HG02938 (cell line): ENCODE measurements around the gene NUDCD2.
"Not testable (repeated sequence)": the region's sequence is repeated elsewhere in the genome, so short reads cannot be mapped to it uniquely, and the experiment has no call there.

ENCODE experiments used
- ATAC-seq: cut with Tn5 transposase; IDR thresholded peaks from one replicate; pipeline ENCODE4 v1.9.1; 2021; ENCODE audit warnings: mild to moderate bottlenecking, moderate library complexity; ENCODE audit not compliant: unreplicated experiment

Gene NUDCD2

DNA sequence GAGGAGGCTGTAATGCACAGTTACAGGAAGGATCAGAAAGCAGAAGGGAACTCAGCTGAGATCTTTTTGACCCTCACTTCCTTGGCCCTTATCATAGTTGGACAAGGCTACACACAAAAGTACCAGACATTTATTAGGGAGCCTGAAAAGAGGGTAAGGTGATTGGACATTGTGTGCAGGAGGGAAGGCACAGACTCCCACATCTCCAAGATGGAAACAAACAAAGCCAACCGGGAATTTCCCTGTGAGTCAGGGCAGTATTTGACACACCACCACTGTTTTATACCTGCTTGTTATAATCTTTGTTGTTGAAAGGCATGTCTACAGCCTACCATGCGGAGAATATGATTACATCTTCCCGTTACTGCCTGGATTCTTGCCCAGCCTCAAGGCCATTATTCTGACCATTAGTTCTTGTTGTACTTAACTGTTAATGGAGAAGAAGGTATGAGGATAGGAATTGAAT lies 25.5 kb downstream of the NUDCD2 start:
- no peak for ATAC-seq

DNA sequence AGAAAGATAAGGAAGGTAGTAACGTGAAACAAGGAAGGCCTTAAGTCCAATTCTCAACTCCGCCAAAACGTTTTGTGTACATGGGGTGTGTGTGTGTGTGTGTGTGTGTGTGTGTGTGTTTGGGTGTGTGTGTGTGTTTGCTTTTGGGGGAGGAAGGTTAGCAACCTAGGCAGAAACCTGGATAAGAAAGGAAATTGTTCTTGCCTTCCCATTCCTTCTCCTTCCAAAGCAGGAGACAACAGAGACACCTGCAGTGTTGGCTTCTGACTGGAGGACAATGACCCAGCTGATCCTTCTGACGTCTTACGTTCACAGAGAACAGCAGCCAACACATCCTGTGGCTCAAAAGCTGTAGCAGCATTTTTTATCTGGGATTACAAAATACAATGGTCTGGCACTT lies 26.6 kb downstream of the NUDCD2 start:
- no peak for ATAC-seq

DNA sequence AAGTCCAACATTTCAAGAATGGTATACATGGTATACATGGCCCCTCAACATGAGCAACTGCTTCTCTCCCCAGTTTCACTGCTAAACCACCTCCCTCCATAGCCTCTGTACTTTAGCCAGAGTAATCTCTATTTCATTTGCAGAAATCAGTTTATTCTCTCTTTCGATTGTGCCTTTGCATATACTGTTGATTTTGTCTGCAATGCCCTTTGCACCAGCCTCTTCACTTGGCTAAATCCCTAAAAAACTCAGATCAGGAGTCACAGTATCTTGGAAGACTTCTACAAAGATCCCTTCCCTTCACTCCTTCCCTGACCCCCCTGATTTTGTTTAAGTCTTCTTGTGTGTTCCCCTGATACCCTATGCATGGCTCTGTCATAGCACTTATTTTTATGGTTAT lies 27.4 kb downstream of the NUDCD2 start:
- no peak for ATAC-seq

DNA sequence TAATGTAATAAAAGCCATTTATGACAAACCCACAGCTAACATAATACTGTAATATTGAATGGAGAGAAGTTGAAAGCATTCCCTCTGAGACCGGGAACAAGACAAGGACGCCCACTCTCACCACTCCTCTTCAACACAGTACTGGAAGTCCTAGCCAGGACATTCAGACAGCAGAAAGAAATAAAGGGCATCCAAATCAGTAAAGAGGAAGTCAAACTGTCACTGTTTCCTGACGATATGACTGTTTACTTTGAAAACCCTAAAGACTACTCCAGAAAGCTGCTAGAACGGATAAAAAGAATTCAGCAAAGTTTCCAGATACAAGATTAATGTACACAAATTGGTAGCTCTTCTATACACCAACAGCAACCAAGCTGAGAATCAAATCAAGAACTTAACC lies 33.8 kb downstream of the NUDCD2 start:
- not testable (repeated sequence) for ATAC-seq

DNA sequence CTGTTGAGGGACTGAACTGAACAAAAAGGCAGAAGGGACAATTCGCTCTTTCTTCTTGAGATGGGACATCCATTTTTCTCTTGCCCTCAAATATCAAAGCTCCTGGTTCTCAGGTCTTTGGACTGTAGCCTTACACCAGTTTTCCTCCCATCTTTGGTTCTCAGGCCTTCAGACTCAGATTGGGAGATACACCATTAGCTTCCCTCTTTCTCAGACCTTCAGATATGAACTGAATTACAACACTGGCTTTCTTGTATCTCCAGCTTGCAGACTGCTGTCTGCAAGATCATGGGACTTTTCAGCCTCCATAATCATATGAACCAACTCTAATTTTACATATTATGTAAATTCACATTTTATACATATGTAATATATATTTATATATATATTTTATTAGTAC lies 35.1 kb downstream of the NUDCD2 start:
- no peak for ATAC-seq

DNA sequence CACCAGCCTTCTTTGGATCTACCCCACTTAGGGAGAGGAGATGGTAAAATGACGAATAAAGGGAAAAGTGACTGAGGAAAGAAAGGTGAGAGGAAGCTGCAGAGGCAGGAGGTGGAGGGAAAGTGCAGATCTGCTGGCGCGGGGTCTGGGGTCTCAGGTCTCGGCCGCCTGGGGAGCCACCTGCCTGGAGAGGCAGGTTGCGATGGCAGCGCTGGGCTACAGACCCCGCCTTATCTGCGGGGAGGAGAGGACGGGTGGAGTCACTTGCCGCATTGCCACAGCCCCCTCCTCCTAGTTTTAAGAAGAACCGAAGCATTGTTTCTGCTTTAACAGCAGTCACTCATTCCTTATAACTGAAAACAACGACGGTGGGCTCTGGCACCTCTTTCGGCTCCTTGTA lies 44.2 kb downstream of the NUDCD2 start:
- ATAC-seq = not testable (repeated sequence)

DNA sequence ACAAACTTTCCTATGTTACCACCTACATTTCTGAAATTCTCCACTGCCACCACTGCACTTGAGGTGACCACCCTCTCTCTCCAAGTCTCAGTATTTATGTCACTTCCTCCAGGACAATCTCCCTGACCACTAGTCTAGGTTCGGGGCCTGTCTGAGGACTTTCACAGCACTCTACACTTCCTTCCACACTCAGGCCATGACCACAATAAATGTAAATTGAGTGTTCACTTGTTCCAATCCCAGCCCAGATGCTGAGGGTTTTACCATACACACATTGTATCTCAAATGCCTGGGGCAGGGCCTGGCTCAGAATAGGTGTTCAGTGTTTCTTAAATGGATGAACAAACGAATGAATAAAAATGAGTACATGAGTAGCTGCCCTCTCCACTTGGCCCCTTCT lies 49.4 kb downstream of the NUDCD2 start:
- ATAC-seq = no peak

DNA sequence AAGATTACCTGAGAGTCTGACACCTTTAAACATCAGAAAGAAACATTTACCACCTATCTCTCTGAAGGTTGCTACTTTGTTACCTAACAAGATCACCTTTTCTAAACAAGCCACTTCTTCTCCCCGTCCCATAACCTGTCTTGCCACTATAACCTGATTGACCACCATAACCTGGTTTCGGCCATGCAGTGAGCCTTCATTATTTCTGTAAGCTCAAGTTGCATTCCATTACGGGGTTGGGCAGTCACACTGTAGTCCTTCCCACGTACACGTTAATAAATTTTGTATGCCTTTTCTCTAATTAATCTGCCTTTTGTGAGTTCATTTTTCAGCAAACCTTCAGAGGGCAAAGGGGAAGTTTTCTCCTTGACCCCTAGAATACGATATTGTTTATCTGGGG lies 50.5 kb downstream of the NUDCD2 start:
- no peak for ATAC-seq

DNA sequence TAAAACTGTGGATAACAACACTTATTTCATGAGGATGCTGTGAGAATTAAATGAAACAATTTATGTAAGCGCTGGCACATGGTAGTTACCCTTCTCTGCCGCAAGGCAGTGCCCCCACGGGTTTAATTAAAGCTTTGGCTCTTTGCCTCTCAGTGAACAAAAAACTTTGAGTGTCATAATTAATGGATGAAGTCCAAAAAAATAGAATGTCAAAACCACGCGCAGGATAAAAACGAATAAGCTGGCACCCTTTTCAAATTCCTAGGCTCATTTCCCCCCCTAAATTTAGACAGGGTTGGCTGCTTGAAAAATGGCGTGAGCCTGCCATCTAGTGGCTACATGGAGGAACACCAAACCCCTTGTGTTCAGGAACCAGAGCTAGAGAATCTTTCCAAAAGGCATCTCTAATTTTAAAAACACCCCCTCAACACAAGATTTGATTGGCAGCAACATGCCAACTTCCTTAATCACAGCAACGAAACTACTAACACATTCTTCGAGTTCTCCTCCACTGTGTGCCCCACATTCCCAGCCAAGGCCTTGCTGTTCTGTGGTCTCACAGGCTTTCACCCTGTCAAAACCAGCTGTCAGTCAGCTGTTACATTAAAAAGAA lies 51.5 kb downstream of the NUDCD2 start:
- ATAC-seq = peak; percentile 75

DNA sequence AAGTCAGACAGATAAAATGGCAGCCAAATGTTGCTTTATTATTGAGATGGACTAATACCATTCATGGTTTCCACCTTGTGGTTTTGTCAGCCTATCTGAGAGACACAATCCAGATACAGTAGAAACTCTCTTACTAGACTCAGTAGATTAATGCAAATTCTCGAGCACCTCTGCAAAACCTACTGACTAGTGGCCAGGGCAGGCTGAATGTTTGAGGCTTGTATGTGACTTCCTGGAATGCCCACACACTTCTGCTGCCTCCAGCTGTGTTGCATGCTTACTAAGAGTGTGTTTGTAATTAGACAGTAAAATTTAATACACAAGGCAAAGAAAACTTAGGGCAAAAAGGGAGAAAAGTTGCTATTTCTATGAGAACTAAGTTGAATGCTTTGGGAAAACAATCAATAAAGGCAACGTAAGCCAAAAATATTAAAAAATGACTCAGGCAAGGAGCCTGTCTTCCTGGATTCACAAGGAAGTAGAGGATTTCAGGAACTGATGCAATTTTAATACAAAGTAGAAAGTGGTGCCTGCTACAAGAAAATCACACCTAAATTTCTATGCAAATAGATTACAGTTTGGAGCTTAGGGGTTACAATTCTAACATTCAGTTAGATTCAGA lies 52.8 kb downstream of the NUDCD2 start:
- ATAC-seq = peak; percentile 89

DNA sequence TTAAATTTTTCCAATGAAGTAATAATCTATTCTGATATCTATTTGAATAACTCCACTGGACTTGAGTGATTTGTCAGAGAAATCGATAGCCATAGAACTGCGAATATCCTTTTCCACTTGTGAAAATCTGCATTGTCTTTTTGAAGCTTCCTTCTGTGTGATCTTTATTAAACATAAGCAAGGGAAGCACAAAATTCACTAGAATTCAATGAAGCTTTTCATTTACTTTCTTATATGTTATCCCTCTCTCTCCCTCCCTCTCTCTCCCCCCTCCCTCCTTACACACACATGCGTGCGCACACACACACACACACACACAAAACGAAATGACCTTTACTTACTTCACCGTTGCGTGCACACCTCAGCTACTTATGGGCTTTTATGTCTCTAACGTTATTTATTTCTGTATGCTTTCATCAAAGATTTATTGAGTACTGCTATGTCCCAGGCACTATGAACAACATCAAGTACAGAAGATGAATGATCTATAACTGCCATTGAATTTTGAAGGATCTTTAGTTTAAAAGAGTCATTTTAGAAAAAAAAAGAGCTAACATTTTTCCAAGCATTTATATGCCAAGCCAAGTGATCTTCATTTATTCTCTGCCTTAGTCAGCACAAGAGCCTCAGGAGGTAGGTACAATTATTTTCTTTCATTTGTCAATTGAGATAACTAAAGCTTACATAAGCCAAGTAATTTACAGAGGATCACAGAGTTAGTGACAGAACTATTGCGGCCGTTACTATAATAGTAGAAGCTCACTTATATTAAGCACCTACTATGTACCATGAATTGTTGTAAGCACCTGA lies 55.3 kb downstream of the NUDCD2 start:
- ATAC-seq = no peak

DNA sequence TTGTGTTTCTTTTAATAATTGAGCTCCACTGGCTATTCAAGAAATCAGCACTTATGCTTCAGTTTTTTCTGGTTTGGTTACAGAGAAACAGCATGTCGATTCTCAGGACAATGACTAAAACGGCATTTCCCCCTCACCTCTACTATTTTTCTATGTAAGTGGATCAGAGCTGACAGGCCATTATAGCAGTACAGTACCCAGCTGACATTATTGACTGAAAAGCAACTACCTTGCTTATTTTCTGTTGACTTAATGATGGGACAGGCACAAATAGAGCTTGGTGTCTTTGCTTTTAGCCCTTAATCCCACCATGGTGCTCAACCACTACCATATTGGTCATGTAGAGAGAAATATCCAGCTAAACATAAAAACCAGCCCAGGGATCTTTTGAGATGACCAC lies 57.9 kb downstream of the NUDCD2 start:
- ATAC-seq = no peak

DNA sequence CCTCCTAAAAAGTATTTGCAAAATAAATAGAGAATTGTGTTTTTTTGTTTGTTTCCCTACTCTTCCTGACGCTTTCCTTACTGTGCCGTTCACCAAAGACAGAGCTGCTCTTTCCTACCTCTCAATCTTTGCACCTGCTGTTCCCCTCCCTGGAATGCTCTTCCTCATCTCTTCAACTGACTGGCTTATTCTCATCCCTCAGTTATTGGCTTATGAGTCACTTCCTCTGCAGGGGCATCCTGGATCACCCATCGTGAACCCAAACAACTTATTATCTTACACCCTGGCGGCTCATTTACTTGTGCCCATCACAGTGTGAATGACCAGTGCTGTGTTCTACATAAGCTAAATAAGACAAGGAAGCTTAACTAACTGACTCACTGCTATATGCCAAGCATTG lies 58.6 kb downstream of the NUDCD2 start:
- ATAC-seq = no peak

DNA sequence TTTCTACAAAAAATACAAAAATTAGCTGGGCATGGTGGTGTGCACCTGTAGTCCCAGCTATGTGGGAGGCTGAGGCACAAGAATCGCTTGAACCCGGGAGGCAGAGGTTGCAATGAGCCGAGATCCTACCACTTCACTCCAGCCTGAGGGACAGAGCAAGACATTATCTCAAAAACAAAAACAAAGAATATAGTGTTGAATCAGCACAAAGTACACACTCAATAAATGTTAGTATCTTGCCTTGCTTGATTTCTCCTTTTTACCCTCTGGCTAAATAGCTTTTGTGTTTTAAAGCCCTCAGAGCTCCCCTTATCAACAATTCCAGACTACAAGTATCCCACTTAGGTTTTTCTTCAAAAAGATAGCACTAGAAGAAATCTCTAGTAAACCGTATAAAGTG lies 60.0 kb downstream of the NUDCD2 start:
- no peak for ATAC-seq

DNA sequence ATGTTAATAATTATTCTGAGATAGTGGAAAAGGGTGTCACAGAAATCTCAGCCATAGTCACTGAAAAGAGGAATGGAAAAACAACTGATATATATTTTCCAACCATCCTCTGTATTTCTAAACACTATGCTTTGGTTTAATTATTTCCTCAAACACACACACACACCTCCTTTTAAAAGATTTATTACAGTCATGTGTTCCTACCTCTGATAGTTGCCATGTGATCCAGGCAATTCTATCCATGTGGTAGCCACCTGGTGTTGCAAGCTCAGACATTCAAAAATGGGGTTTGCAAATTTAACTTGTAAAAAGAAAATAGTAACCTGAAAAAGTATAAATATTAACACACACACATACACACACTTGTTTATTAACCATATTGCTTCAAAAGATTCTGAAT lies 62.5 kb downstream of the NUDCD2 start:
- ATAC-seq = no peak

DNA sequence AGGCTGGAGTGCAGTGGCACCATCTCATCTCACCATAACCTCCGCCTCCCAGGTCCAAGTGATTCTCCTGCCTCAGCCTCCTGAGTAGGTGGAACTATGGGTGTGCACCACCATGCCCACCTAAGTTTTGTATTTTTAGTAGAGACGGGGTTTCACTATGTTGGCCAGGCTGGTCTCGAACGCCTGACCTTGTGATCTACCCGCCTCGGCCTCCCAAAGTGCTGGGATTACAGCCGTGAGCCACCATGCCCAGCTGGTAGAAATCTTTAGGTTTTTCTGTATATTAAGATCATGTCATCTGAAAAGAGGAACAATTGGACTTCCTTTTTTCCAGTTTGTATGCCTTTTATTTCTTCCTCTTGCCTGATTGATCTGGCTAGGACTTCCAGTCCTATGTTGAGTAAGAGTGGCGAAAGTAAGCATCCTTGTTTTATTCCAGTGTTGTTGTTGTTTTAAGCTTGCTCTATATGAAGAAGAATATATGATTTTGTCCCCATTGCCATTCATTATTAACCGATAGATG lies 63.0 kb downstream of the NUDCD2 start:
- ATAC-seq = not testable (repeated sequence)
